PFSK-1 (cell line): ENCODE results near the gene CHST11.

Source experiments
- FOXP2 ChIP-seq: optimal IDR thresholded peaks from 2 replicates; pipeline ENCODE3; 2011; ENCODE audit warnings: borderline replicate concordance, control low read depth, inconsistent platforms; ENCODE audit not compliant: insufficient read depth; ENCODE audit errors: extremely low read length, extremely low read depth
- POLR2AphosphoS5 ChIP-seq: IDR thresholded peaks from 2 replicates; pipeline ENCODE4 v1.6.1; 2012; ENCODE audit warnings: low read depth, mild to moderate bottlenecking, control low read depth, low read length, moderate library complexity
- REST ChIP-seq, 2 experiments: IDR thresholded peaks; 2 replicates each; pipeline versions ENCODE4 v1.6.1 to v1.8.0; 2011 to 2012; ENCODE audit warnings: low read depth in 2 of 2, low read length in 2 of 2, control low read depth in 1 of 2, inconsistent platforms in 1 of 2, mild to moderate bottlenecking in 1 of 2, moderate library complexity in 1 of 2; ENCODE audit not compliant: insufficient read depth in 1 of 2
- SIN3A ChIP-seq: IDR thresholded peaks from 2 replicates; pipeline ENCODE4 v1.6.1; 2012; ENCODE audit warnings: mild to moderate bottlenecking, low read length, moderate library complexity, borderline replicate concordance; ENCODE audit not compliant: insufficient read depth
- TAF1 ChIP-seq: IDR thresholded peaks from 2 replicates; pipeline ENCODE4 v1.6.1; 2012; ENCODE audit warnings: low read length, control low read depth, borderline replicate concordance; ENCODE audit not compliant: insufficient read depth

CHST11 gene

GRCh38 chr12:104510873-104511440, 54.2 kb downstream of the CHST11 start:
- no peak for TF ChIP-seq TAF1
- TF ChIP-seq REST (IDR thresholded peaks at IDR 0.05; ENCODE audit: insufficient read depth in 1 of 2, low read depth in 2 of 2, low read length in 2 of 2), result no peak
- TF ChIP-seq FOXP2, result no peak
- no peak for TF ChIP-seq SIN3A
- TF ChIP-seq POLR2AphosphoS5, result no peak

GRCh38 chr12:104513681-104514080, 56.9 kb downstream of the CHST11 start:
- no peak for TF ChIP-seq TAF1
- no peak for TF ChIP-seq POLR2AphosphoS5
- no peak for TF ChIP-seq FOXP2
- TF ChIP-seq SIN3A, result no peak
- no peak for TF ChIP-seq REST (IDR thresholded peaks at IDR 0.05; ENCODE audit: insufficient read depth in 1 of 2, low read depth in 2 of 2, low read length in 2 of 2)

GRCh38 chr12:104514092-104514810, 57.5 kb downstream of the CHST11 start:
- TF ChIP-seq SIN3A (no peak), REST (IDR thresholded peaks at IDR 0.05; ENCODE audit: insufficient read depth in 1 of 2, low read depth in 2 of 2, low read length in 2 of 2) (no peak), TAF1 (no peak), POLR2AphosphoS5 (no peak), FOXP2 (no peak)

- no peak for TF ChIP-seq TAF1
- TF ChIP-seq REST (IDR thresholded peaks at IDR 0.05; ENCODE audit: insufficient read depth in 1 of 2, low read depth in 2 of 2, low read length in 2 of 2), result no peak
- no peak for TF ChIP-seq SIN3A
- TF ChIP-seq POLR2AphosphoS5, result no peak
- TF ChIP-seq FOXP2, result no peak
Measured at GRCh38 chr12:104515899-104516298, 59.2 kb downstream of the CHST11 start.
